MM.1S (cell line): ENCODE measurements around the gene FKBP14.

Source experiments
- DNase-seq: peaks from one replicate; pipeline ENCODE4 v3.0.0-alpha.2; 2015
- H2AFZ ChIP-seq: fragments of 300-600 bp; sonication (generic); 2 replicates; pipeline ENCODE4 v1.6.0; 2016; ENCODE audit warnings: antibody characterized with exemption, low read length
- H3F3A ChIP-seq: fragments of 300-600 bp; sonication (generic); 2 replicates; pipeline ENCODE4 v1.6.1; 2016; ENCODE audit warnings: mild to moderate bottlenecking, antibody characterized with exemption, low read length, moderate library complexity, mixed read lengths; ENCODE audit not compliant: insufficient read depth
- H3K27ac ChIP-seq: fragments of 300-600 bp; sonication (generic); 2 replicates; pipeline ENCODE4 v1.5.1; 2016; ENCODE audit warnings: mild to moderate bottlenecking, low read length
- H3K27me3 ChIP-seq: fragments of 300-600 bp; sonication (generic); replicated peaks from 2 replicates; pipeline ENCODE4 v1.6.0; 2016; ENCODE audit warnings: low read length; ENCODE audit not compliant: insufficient read depth
- H3K36me3 ChIP-seq: fragments of 300-600 bp; sonication (generic); replicated peaks from 2 replicates; pipeline ENCODE4 v1.6.1; 2016; ENCODE audit warnings: mild to moderate bottlenecking, low read length, mixed read lengths; ENCODE audit not compliant: insufficient read depth
- H3K4me1 ChIP-seq: fragments of 300-600 bp; sonication (generic); 2 replicates; pipeline ENCODE4 v1.6.1; 2016; ENCODE audit warnings: low read length, mixed read lengths
- H3K4me2 ChIP-seq: fragments of 300-600 bp; sonication (generic); 2 replicates; pipeline ENCODE4 v1.6.0; 2016; ENCODE audit warnings: low read depth, low read length
- H3K4me3 ChIP-seq: fragments of 300-600 bp; sonication (generic); 2 replicates; pipeline ENCODE4 v1.5.1; 2016; ENCODE audit warnings: low read length, mixed read lengths
- H3K79me2 ChIP-seq: fragments of 300-600 bp; sonication (generic); 2 replicates; pipeline ENCODE4 v1.6.1; 2016; ENCODE audit warnings: mixed run types, low read length, mixed read lengths
- H3K9ac ChIP-seq: fragments of 300-600 bp; sonication (generic); 2 replicates; pipeline ENCODE4 v1.6.1; 2016; ENCODE audit warnings: low read length, mixed read lengths
- H3K9me2 ChIP-seq: fragments of 300-600 bp; sonication (generic); replicated peaks from 2 replicates; pipeline ENCODE4 v1.6.1; 2016; ENCODE audit warnings: mild to moderate bottlenecking, low read length, mixed read lengths; ENCODE audit not compliant: insufficient read depth
- H3K9me3 ChIP-seq: fragments of 300-600 bp; sonication (generic); replicated peaks from 2 replicates; pipeline ENCODE4 v1.6.1; 2016; ENCODE audit warnings: mild to moderate bottlenecking, low read length, mixed read lengths; ENCODE audit not compliant: insufficient read depth
- H4K20me1 ChIP-seq: fragments of 300-600 bp; sonication (generic); 2 replicates; pipeline ENCODE4 v1.6.1; 2016; ENCODE audit warnings: mild to moderate bottlenecking, low read length, moderate library complexity, mixed read lengths; ENCODE audit not compliant: insufficient read depth
- EZH2 ChIP-seq: fragments of 300-600 bp; sonication (generic); optimal IDR thresholded peaks from 2 replicates; pipeline ENCODE3; 2017; ENCODE audit warnings: low read depth, mild to moderate bottlenecking, antibody characterized with exemption, low read length, mixed read lengths
- EZH2phosphoT487 ChIP-seq: fragments of 300-600 bp; sonication (generic); IDR thresholded peaks from 2 replicates; pipeline ENCODE4 v1.6.1; 2018; ENCODE audit warnings: antibody characterized with exemption, low read length
- TF ChIP-seq, protein P1 (sequence below): fragments of 300-600 bp; sonication (generic); IDR thresholded peaks from 2 replicates; pipeline ENCODE4 v1.5.1; 2016; ENCODE audit warnings: antibody characterized with exemption, low read length, mixed read lengths

FKBP14 gene

DNA sequence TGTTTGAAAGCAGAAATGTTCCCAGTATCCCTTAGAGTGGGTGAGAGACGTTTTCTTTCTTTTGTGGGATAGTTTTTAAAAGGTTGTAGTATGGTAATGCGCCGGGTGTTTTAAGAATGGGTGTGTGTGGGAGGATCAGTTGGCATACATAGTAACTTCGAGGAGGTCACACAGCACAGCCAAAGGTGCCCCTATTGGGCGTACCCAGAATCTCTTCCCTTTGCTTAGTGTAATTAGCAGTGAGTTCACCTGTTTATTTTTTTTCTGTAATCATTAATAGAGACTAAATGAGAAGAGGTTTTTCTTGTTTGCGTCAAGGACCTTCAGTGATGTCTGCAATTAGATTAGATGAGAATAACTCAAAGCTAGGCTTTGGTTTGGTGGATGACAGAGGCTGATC, 3.2 kb upstream of the FKBP14 start:
- H3K4me2 ChIP-seq = peak overlapping the region; percentile 95
- H3K9me2 ChIP-seq = no peaks in the 10 kb centered on the region
- peak; percentile 54 for DNase-seq
- H3K9me3 ChIP-seq = no peaks in the 10 kb centered on the region
- peaks cover 70% of the 10 kb centered on the region for H3K79me2 ChIP-seq
- H3K9ac ChIP-seq = peak overlapping the region; percentile 72
- H3K4me3 ChIP-seq = peak overlapping the region; percentile 76
- H3K36me3 ChIP-seq = no peaks in the 10 kb centered on the region
- H3F3A ChIP-seq = peaks cover 47% of the 10 kb centered on the region
- H3K27me3 ChIP-seq = no peaks in the 10 kb centered on the region
- no peak for TF ChIP-seq EZH2phosphoT487
- TF ChIP-seq, protein P1, sequence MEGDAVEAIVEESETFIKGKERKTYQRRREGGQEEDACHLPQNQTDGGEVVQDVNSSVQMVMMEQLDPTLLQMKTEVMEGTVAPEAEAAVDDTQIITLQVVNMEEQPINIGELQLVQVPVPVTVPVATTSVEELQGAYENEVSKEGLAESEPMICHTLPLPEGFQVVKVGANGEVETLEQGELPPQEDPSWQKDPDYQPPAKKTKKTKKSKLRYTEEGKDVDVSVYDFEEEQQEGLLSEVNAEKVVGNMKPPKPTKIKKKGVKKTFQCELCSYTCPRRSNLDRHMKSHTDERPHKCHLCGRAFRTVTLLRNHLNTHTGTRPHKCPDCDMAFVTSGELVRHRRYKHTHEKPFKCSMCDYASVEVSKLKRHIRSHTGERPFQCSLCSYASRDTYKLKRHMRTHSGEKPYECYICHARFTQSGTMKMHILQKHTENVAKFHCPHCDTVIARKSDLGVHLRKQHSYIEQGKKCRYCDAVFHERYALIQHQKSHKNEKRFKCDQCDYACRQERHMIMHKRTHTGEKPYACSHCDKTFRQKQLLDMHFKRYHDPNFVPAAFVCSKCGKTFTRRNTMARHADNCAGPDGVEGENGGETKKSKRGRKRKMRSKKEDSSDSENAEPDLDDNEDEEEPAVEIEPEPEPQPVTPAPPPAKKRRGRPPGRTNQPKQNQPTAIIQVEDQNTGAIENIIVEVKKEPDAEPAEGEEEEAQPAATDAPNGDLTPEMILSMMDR = peak; percentile 38
- H3K27ac ChIP-seq = peak overlapping the region; percentile 73; the same call in 1 of the 2 replicates
- H2AFZ ChIP-seq = no peak overlapping the region
- H3K4me1 ChIP-seq = peaks cover 48% of the 10 kb centered on the region
- H4K20me1 ChIP-seq = no peaks in the 10 kb centered on the region

DNA sequence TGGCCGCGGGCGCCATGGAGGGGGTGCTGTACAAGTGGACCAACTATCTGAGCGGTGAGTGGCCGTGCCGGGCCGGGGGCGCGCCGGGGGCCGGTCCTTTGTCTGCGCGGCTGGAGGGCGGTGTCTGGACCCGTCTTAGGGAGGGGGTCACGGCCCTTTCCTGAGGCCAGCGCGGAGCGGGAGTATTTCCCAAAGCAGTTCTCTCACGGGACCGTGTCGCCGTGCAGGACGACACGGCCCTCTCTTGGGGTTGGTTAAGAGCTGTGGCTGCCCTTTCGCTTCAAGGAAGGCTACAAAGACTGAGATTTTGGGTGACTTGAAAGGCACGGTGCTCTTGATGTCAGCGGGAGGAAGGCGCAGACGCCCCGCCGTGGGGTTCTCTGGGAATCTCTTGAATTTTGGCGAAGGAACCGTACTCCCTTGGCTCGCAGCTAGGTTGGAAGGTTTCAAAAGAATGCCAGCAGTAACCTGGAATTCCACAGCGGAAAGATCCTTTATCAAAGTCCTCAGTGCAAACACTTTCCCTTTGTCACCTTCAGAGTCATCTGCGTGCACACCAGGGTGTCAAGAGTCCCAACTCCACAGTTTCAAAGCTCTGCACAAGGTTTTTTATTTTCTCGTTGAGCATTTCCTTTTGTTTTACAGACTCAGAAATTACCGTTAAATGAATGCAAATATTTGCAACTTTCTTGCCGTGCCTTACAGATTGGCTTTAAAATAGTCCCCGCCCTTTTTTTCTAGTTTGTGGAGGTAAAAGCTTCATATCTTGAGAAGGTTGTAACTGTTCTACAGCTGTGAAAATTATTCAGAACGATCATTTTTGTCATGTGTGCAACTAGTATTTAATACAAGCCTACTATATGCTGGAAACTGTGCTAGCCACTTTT, 2.5 kb upstream of the FKBP14 start:
- Histone ChIP-seq H3K9me2 (no peaks in the 10 kb centered on the region), H3K4me2 (peak overlapping the region; percentile 95), H3K79me2 (peaks cover 70% of the 10 kb centered on the region), H3K27me3 (no peaks in the 10 kb centered on the region), H3F3A (peaks cover 47% of the 10 kb centered on the region), H3K36me3 (no peaks in the 10 kb centered on the region), H3K9ac (peak overlapping the region; percentile 72), H4K20me1 (no peaks in the 10 kb centered on the region), H3K4me1 (peaks cover 46% of the 10 kb centered on the region), H3K27ac (peak overlapping the region; percentile 73), H3K9me3 (no peaks in the 10 kb centered on the region), H2AFZ (peak overlapping the region; percentile 81), H3K4me3 (peak overlapping the region; percentile 76)
- TF ChIP-seq, protein P1 = no peak
- TF ChIP-seq EZH2 (no peak), EZH2phosphoT487 (no peak)
- peak; percentile 49 for DNase-seq

GRCh38 chr7:30028216-30028748, 1.8 kb upstream of the FKBP14 start, which contains the start of gene PLEKHA8:
PLEKHA8 (plus strand) TSS chr7:30028412; CDS start chr7:30028763, 351 bp downstream.
- H3K27ac ChIP-seq = peak within 1 kb of the TSS; percentile 73
- H3K9me3 ChIP-seq = no peaks in the 10 kb centered on the region
- peak within 1 kb of the TSS; percentile 95 for H3K4me2 ChIP-seq
- H3K9me2 ChIP-seq = no peaks in the 10 kb centered on the region
- peaks cover 70% of the 10 kb centered on the region for H3K79me2 ChIP-seq
- H3F3A ChIP-seq = peaks cover 42% of the 10 kb centered on the region
- H3K27me3 ChIP-seq = no peaks in the 10 kb centered on the region
- peak; percentile 90 for DNase-seq
- H3K9ac ChIP-seq = peak within 1 kb of the TSS; percentile 72
- peaks cover 42% of the 10 kb centered on the region for H3K4me1 ChIP-seq
- H3K4me3 ChIP-seq = peak within 1 kb of the TSS; percentile 76
- TF ChIP-seq, protein P1 = no peak
- TF ChIP-seq EZH2 (no peak), EZH2phosphoT487 (no peak)
- H4K20me1 ChIP-seq = no peaks in the 10 kb centered on the region
- peak within 1 kb of the TSS; percentile 81 for H2AFZ ChIP-seq
- no peaks in the 10 kb centered on the region for H3K36me3 ChIP-seq
